Heart left ventricle (tissue), 13 donors: ENCODE results near the gene MED1.

Experiments
- POLR2A ChIP-seq, 2 donors: fragments of 450-650 bp; IDR thresholded peaks; one replicate each; pipeline ENCODE4 v1.6.1; 2017; ENCODE audit warnings: antibody characterized with exemption in 2 of 2, mild to moderate bottlenecking in 2 of 2, moderate library complexity in 2 of 2
- TF ChIP-seq, protein P1 (sequence below), 12 donors: fragments of 200-600 bp; sonication (generic) in 4 of 12; IDR thresholded peaks; one replicate each; pipeline versions ENCODE4 v1.5.0 to v1.8.0; 2018 to 2022; ENCODE audit warnings: antibody characterized with exemption in 12 of 12, mild to moderate bottlenecking in 5 of 12
- donor health status: ischemic (EF 13 %, LVEDD 7.1; RV severe dilation, severe dysfunction).
- donor health status: DM: no; HTN: yes; CAD: no.
- donor health status: DM: no; HTN: no; CAD: no.
- donor health status: ischemic (EF 25% LVEDD 6.9; RV normal size, moderate dysfunction).
- donor health status: ischemic (EF 25% LVEDD 5.7; RV mildly dilated, moderate dysfunction).
- donor health status: ischemic (EF 35%, LVEDD 5.7; RV mildly dilated, moderate dysfunction).
- donor health status: nonischemic (EF 11% LVEDD 7.7; RV severe dilation, severe dysfunction).
- donor health status: DM: yes; HTN: yes; CAD: no.
- donor health status: PGD.
- donor health status: ischemic (EF 29% LVEDD 5.4; RV normal size, mild dysfunction).
- donor health status: nonischemic (EF 23%, LVEDD 6.1; RV moderate dilation, normal function).

DNA sequence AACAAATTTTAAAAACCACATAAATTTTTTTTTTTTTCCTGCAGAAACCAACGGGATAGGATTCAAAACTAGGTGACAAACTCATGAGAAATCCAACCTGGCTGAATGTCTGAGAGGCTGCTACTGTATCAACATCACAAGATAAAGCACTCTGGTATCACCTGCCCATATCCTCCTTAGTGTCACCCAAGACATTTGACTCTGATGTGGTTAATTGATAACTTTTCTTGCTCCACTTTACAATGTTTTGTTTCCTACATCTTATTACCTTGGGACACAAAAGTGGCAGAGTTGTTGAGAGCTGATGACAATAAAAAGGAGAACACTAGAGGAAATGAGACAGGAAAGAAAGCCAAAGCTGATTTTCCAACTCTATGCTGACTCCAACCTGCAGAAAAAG is 45.6 kb downstream of the MED1 start:
- TF ChIP-seq, protein P1, sequence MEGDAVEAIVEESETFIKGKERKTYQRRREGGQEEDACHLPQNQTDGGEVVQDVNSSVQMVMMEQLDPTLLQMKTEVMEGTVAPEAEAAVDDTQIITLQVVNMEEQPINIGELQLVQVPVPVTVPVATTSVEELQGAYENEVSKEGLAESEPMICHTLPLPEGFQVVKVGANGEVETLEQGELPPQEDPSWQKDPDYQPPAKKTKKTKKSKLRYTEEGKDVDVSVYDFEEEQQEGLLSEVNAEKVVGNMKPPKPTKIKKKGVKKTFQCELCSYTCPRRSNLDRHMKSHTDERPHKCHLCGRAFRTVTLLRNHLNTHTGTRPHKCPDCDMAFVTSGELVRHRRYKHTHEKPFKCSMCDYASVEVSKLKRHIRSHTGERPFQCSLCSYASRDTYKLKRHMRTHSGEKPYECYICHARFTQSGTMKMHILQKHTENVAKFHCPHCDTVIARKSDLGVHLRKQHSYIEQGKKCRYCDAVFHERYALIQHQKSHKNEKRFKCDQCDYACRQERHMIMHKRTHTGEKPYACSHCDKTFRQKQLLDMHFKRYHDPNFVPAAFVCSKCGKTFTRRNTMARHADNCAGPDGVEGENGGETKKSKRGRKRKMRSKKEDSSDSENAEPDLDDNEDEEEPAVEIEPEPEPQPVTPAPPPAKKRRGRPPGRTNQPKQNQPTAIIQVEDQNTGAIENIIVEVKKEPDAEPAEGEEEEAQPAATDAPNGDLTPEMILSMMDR (IDR thresholded peaks at IDR 0.05) = no peak
- no peak for TF ChIP-seq POLR2A (IDR thresholded peaks at IDR 0.05)
